Psoas muscle (tissue), 8 donors: ENCODE results near the gene PKIG. TPM values are rescaled to one million over a fixed set of nuclear protein-coding genes. Genes with fewer than 3 reads are reported as not detected.

Experiments
- ATAC-seq, 4 donors: fragments of 200-7000 bp; cut with Tn5 transposase; one replicate each; pipeline ENCODE4 v1.9.1; 2020; ENCODE audit warnings: moderate library complexity in 3 of 4, mild to moderate bottlenecking in 2 of 4
- DNase-seq, 2 donors: peaks; one replicate each; pipeline ENCODE4 v3.0.0-alpha.2; 2020
- H3K27ac ChIP-seq: fragments of 200-600 bp; one replicate; pipeline ENCODE4 v1.8.0; 2022
- H3K27me3 ChIP-seq, 3 donors: fragments of 200-600 bp in 1 of 3; one replicate each; pipeline versions ENCODE4 v1.6.1 to v1.8.0; 2013 to 2022; ENCODE audit warnings: low read length in 2 of 3, mild to moderate bottlenecking in 2 of 3, moderate library complexity in 1 of 3; ENCODE audit not compliant: insufficient read depth in 3 of 3
- H3K36me3 ChIP-seq, 2 donors: fragments of 200-600 bp in 1 of 2; one replicate each; pipeline versions ENCODE4 v1.6.1 to v1.8.0; 2013 to 2022; ENCODE audit warnings: low read depth in 1 of 2, mild to moderate bottlenecking in 1 of 2, moderate library complexity in 1 of 2; ENCODE audit not compliant: insufficient read depth in 1 of 2
- H3K4me1 ChIP-seq: fragments of 200-600 bp; one replicate; pipeline ENCODE4 v1.8.0; 2022
- H3K4me3 ChIP-seq: fragments of 200-600 bp; one replicate; pipeline ENCODE4 v1.8.0; 2022; ENCODE audit warnings: mild to moderate bottlenecking
- H3K9me3 ChIP-seq: fragments of 200-600 bp; one replicate; pipeline ENCODE4 v1.8.0; 2022
- WGBS, 3 donors: extraction: QIAGEN DNeasy Blood & Tissue Kit; methylation state at CpG; one replicate each; pipeline versions ENCODE4 v1.1.6 to v1.1.7; 2013; 5-methylcytosine and 5-hydroxymethylcytosine counted together
- intact Hi-C, 2 donors: fragments of 100-400 bp; cut with DNase I; formaldehyde crosslinking; loops; one replicate each; pipeline versions ENCODE4 v1.11.0 to v1.14.2; 2022
- polyA plus RNA-seq, 3 donors: library from polyadenylated mRNA; stranded (reverse); fragments of 200-250 nt; gene quantifications; one replicate each; pipeline ENCODE4 v1.2.3, GENCODE V29; 2013
- total RNA-seq, 4 donors: library from RNA; stranded (reverse); fragmentation: NEBNext Ultra II Directional in 2 of 4; extraction: Animal tissue kit (Norgen Biotek cat#: 25700) in 2 of 4; gene quantifications; one replicate each; pipeline versions ENCODE4 v1.2.1 to v1.2.4, GENCODE V29; 2021 to 2023
- TF ChIP-seq, protein P1 (sequence below): fragments of 200-600 bp; IDR thresholded peaks from one replicate; pipeline ENCODE4 v1.8.0; 2022; ENCODE audit warnings: antibody characterized with exemption
- donor health status: healthy with polysubstance abuse.
- donor health status: DM: no; HTN: no; CAD: no; lungs with moderate emphysema.
- donor health status: Bipolar disorder and iron deficiency.
- donor health status: healthy.
- donor health status: DM: yes; HTN: yes; CAD: no.
- donor health status: DM: no; HTN: no; CAD: no.
- donor health status: DM: no; HTN: no; CAD: no.
- donor health status: DM: yes; HTN: yes; CAD: no.

The PKIG gene
- total and polyA plus RNA-seq, 7 donors: 33.5 to 134 (median 105) TPM

DNA sequence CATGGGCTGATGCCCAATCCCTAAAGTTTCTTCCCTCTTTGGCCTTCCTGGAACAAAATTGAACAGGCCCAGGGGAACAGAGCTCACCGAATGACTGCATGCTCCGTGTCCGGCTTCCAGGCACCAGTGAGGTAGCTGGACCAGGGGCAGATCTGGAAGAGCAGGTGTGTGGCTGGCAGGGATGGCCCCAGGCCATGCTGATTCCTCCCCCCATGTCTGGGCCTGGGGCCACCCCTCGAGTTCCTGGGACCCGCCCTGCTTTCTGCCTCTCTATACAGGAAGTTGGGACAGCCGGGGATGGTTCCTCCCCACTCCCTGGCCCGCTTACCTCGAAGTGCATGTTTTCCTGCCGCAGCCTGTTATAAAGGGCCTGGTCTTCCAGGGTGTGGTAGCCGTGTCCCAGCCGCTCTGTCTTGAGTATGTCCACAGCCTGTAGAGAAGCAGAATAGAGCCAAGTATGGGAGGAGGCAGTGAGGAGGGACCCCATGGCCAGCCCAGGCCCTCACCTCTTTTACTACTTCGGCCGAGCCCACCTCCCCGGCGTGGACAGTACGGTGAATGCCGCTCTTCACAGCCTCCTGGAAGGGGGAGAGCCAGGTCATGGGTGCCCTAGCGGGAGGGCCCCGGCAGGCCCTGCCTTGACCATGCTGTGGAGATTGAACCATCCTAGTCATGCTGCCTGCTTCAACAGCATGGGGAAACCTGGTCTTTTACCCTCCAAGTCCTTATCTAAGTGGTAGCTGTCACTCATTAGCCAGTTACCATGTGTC lies 40.3 kb downstream of the PKIG start:
- Histone ChIP-seq H3K4me3 (no peak overlapping the region), H3K4me1 (no peaks in the 10 kb centered on the region), H3K27ac (no peak overlapping the region), H3K36me3 (peaks cover 0 to 43% of the 10 kb centered on the region in 2 donors), H3K27me3 (no peaks in the 10 kb centered on the region), H3K9me3 (no peaks in the 10 kb centered on the region)
- ATAC-seq (peak in 2 of 4 donors; percentile 9 to 14), DNase-seq (no peak)
- intact Hi-C loops: no loop called here
- TF ChIP-seq, protein P1, sequence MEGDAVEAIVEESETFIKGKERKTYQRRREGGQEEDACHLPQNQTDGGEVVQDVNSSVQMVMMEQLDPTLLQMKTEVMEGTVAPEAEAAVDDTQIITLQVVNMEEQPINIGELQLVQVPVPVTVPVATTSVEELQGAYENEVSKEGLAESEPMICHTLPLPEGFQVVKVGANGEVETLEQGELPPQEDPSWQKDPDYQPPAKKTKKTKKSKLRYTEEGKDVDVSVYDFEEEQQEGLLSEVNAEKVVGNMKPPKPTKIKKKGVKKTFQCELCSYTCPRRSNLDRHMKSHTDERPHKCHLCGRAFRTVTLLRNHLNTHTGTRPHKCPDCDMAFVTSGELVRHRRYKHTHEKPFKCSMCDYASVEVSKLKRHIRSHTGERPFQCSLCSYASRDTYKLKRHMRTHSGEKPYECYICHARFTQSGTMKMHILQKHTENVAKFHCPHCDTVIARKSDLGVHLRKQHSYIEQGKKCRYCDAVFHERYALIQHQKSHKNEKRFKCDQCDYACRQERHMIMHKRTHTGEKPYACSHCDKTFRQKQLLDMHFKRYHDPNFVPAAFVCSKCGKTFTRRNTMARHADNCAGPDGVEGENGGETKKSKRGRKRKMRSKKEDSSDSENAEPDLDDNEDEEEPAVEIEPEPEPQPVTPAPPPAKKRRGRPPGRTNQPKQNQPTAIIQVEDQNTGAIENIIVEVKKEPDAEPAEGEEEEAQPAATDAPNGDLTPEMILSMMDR: no peak
- 86 to 89% (median 87%) methylated on average over 19 of the region's 19 CpGs for WGBS, 3 donors

DNA sequence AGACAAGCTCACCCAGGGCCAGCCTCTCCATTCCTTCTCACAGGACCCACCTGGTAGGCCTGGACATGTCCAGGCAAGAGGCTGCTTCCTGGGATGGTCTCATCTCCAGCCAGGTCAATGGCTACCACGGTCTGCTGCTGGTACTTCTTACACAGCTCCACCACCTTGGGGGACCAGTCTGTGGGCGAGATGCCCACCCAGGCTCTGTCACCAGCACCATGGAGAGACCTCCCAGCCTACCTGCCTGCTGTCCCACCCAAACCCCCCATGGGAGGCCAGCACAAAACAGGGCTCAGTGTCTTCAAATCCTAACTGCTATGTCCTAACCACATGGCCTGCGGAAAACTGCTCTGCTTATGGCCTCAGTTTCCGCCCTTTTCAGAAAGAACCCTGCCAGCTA lies 41.8 kb downstream of the PKIG start:
- TF ChIP-seq, protein P1: no peak
- no peak for DNase-seq
- ATAC-seq: no peak
- no peak overlapping the region for H3K4me3 ChIP-seq
- no peaks in the 10 kb centered on the region for H3K27me3 ChIP-seq
- intact Hi-C loops: no loop called here
- H3K4me1 ChIP-seq: no peaks in the 10 kb centered on the region
- no peaks in the 10 kb centered on the region for H3K9me3 ChIP-seq
- no peak overlapping the region for H3K27ac ChIP-seq
- 86 to 98% (median 92%) methylated on average over 4 of the region's 4 CpGs for WGBS, 3 donors
- peaks cover 0 to 28% of the 10 kb centered on the region in 2 donors for H3K36me3 ChIP-seq

DNA sequence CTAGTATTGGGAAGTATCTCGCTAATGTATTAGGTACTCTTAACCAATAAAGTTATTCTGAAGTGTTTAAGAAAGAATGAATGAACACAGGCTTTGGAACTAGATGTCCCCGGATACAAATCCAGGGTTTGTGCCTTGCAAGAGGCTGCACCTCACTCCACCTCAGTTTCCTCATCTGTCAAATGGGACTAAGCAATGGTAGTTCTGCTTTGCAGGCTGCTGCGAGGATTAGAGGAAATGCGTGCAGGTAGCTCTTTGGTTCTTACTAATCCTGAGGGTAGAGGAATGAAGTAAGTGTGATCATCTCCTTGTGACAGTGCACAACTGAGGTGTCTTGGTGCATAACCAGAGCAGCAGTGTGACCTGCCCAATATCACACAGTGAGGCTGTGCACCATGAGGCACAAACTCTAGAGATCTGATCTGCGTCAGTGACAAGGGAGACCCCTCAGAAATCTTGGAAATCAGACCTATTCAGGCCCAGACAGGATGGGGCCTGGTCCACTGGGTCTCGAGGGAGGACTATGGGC lies 42.4 kb downstream of the PKIG start:
- H3K27me3 ChIP-seq: no peaks in the 10 kb centered on the region
- WGBS, 3 donors: 88 to 98% (median 97%) methylated on average over 6 of the region's 6 CpGs
- H3K27ac ChIP-seq: no peak overlapping the region

DNA sequence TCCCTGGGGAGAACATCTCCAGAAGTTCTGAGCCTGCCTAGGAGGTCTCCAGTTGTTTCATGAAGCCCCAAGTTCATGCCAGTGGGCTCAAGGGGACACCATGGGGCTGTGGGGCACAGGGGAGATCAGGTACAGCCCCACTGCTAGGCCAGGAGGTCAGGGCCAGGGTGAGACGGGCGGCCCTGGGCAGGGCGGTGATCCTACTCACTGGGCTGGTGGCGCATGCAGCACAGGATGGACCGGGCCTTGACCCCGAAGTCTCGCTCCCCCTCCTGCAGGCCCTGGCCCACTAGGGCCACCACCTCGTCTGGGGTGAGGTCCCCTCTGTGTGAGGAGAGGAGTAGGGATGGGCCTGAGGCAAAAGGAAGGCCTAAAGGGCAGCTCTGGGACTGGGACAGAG lies 43.0 kb downstream of the PKIG start:
- 91 to 95% (median 93%) methylated on average over 7 to 8 of the region's 8 CpGs for WGBS, 3 donors
- intact Hi-C loops: no loop called here
- no peak for ATAC-seq
- H3K36me3 ChIP-seq: peaks cover 0 to 17% of the 10 kb centered on the region in 2 donors
- H3K4me3 ChIP-seq: no peak overlapping the region
- TF ChIP-seq, protein P1: no peak
- DNase-seq: no peak
- H3K9me3 ChIP-seq: no peaks in the 10 kb centered on the region
- no peaks in the 10 kb centered on the region for H3K4me1 ChIP-seq
- H3K27ac ChIP-seq: no peak overlapping the region
- no peaks in the 10 kb centered on the region for H3K27me3 ChIP-seq

More for the DNA sequence above, 42.4 kb downstream of the PKIG start:
- TF ChIP-seq, protein P1: no peak
- Histone ChIP-seq H3K9me3 (no peaks in the 10 kb centered on the region), H3K4me3 (no peak overlapping the region), H3K4me1 (no peaks in the 10 kb centered on the region), H3K36me3 (peaks cover 0 to 22% of the 10 kb centered on the region in 2 donors)
- intact Hi-C loops: no loop called here
- ATAC-seq (no peak), DNase-seq (no peak)
